SK-N-SH (cell line): ENCODE results near the gene DDX54. TPM values are rescaled to one million over a fixed set of nuclear protein-coding genes. Genes with fewer than 3 reads are reported as not detected.

Experiments
- CTCF ChIA-PET: fragments of 300-600, 350-600 bp; formaldehyde crosslinking; extraction: SDS; loops from one replicate; lab custom pipeline; 2021; lab: Yijun Ruan, JAX
- POLR2A ChIA-PET: fragments of 350-600 bp; sonication (Branson Sonifier 250); formaldehyde crosslinking; extraction: SDS; loops from one replicate; lab custom pipeline; 2020; ENCODE audit warnings: antibody characterized with exemption, inconsistent platforms; lab: Yijun Ruan, JAX
- DNase-seq: peaks from one replicate; pipeline ENCODE4 v3.0.0; 2012
- H2AFZ ChIP-seq: fragments of 200-600 bp; sonication (generic); 2 replicates; pipeline ENCODE4 v1.8.1; 2016; ENCODE audit warnings: antibody characterized with exemption, mild to moderate bottlenecking, low read depth
- H3F3A ChIP-seq: fragments of 200-600 bp; sonication (generic); replicated peaks from 2 replicates; pipeline ENCODE3; 2016; ENCODE audit warnings: antibody characterized with exemption, mild to moderate bottlenecking; ENCODE audit not compliant: insufficient read depth
- H3K27ac ChIP-seq, 2 experiments: fragments of 200-500 bp in 1 of 2; fragments of 200-600 bp in 1 of 2; sonication (Bioruptor generic) in 1 of 2; sonication (generic), shearing (Covaris generic) in 1 of 2; 2 replicates each; pipeline versions ENCODE4 v1.5.1 to v1.6.1; 2014 to 2016; ENCODE audit warnings: low read depth in 2 of 2, inconsistent platforms in 1 of 2, low read length in 1 of 2, mild to moderate bottlenecking in 1 of 2, mixed read lengths in 1 of 2
- H3K27me3 ChIP-seq: fragments of 200-600 bp; sonication (generic), shearing (Covaris generic); 2 replicates; pipeline ENCODE4 v1.6.1; 2016; ENCODE audit warnings: mixed run types; ENCODE audit not compliant: insufficient read depth
- H3K36me3 ChIP-seq, 2 experiments: fragments of 200-500 bp in 1 of 2; fragments of 200-600 bp in 1 of 2; sonication (Bioruptor generic) in 1 of 2; sonication (generic) in 1 of 2; replicated peaks in 1 of 2; 2 replicates each; pipeline versions ENCODE3 to v1.5.1; 2014 to 2016; ENCODE audit warnings: low read length in 1 of 2, mild to moderate bottlenecking in 1 of 2; ENCODE audit not compliant: insufficient read depth in 2 of 2, control insufficient read depth in 1 of 2
- H3K4me1 ChIP-seq, 2 experiments: fragments of 200-500 bp in 1 of 2; fragments of 200-600 bp in 1 of 2; sonication (Bioruptor generic) in 1 of 2; sonication (generic), shearing (Covaris generic) in 1 of 2; 2 replicates each; pipeline versions ENCODE4 v1.5.1 to v1.6.1; 2014 to 2016; ENCODE audit warnings: low read depth in 1 of 2, low read length in 1 of 2, mixed run types in 1 of 2; ENCODE audit not compliant: insufficient read depth in 2 of 2, control insufficient read depth in 1 of 2
- H3K4me2 ChIP-seq: fragments of 200-600 bp; sonication (generic), shearing (Covaris generic); 2 replicates; pipeline ENCODE4 v1.6.1; 2017; ENCODE audit warnings: mixed run types
- H3K4me3 ChIP-seq, 2 experiments: fragments of 200-500 bp in 1 of 2; fragments of 200-600 bp in 1 of 2; sonication (Bioruptor generic) in 1 of 2; sonication (generic), shearing (Covaris generic) in 1 of 2; 2 replicates each; pipeline versions ENCODE4 v1.5.1 to v1.8.1; 2014 to 2016; ENCODE audit warnings: low read depth in 2 of 2, inconsistent platforms in 1 of 2, low read length in 1 of 2, mild to moderate bottlenecking in 1 of 2, mixed read lengths in 1 of 2, moderate library complexity in 1 of 2
- H3K79me2 ChIP-seq: fragments of 200-600 bp; sonication (generic); 2 replicates; pipeline ENCODE4 v1.8.1; 2017; ENCODE audit warnings: mild to moderate bottlenecking; ENCODE audit not compliant: insufficient read depth
- H3K9ac ChIP-seq: fragments of 200-600 bp; sonication (generic); 2 replicates; pipeline ENCODE4 v1.6.1; 2017; ENCODE audit warnings: mixed run types
- H3K9me2 ChIP-seq: fragments of 200-600 bp; sonication (generic); 2 replicates; pipeline ENCODE4 v1.6.1; 2017; ENCODE audit warnings: mixed run types
- H3K9me3 ChIP-seq: fragments of 200-600 bp; sonication (generic); 2 replicates; pipeline ENCODE4 v1.6.1; 2017; ENCODE audit warnings: mixed run types, mild to moderate bottlenecking, moderate library complexity
- H4K20me1 ChIP-seq: fragments of 200-600 bp; sonication (generic); 2 replicates; pipeline ENCODE4 v1.6.1; 2017; ENCODE audit warnings: mild to moderate bottlenecking, mixed run types; ENCODE audit not compliant: insufficient read depth
- CHD2 ChIP-seq: fragments of 150-350 bp; IDR thresholded peaks from 2 replicates; pipeline ENCODE4 v1.6.1; 2018; ENCODE audit warnings: low read length; ENCODE audit not compliant: partially characterized antibody
- EZH2phosphoT487 ChIP-seq: fragments of 200-600 bp; sonication (generic); IDR thresholded peaks from 2 replicates; pipeline ENCODE4 v1.6.1; 2017; ENCODE audit warnings: low read depth, mixed run types, mild to moderate bottlenecking, antibody characterized with exemption, moderate library complexity, borderline replicate concordance
- FOXJ3 ChIP-seq: sonication (generic); formaldehyde crosslinking; IDR thresholded peaks from 2 replicates; pipeline ENCODE4 v1.5.1; 2020; ENCODE audit warnings: mild to moderate bottlenecking, missing genetic modification reagents
- FOXM1 ChIP-seq: IDR thresholded peaks from 2 replicates; pipeline ENCODE4 v1.4.0; 2012; ENCODE audit warnings: low read depth, mild to moderate bottlenecking
- GATA2 ChIP-seq: sonication (generic); formaldehyde crosslinking; IDR thresholded peaks from 2 replicates; pipeline ENCODE4 v1.5.0; 2020; ENCODE audit warnings: mild to moderate bottlenecking, missing genetic modification reagents
- MXI1 ChIP-seq: IDR thresholded peaks from 2 replicates; pipeline ENCODE4 v1.6.1; 2012; ENCODE audit warnings: mild to moderate bottlenecking, low read depth, low read length, improper control_type of control experiment
- NFIC ChIP-seq: IDR thresholded peaks from 2 replicates; pipeline ENCODE4 v1.4.0; 2012; ENCODE audit warnings: borderline replicate concordance
- RXRA ChIP-seq: IDR thresholded peaks from 2 replicates; pipeline ENCODE4 v1.4.0; 2012; ENCODE audit warnings: low read depth, mild to moderate bottlenecking, borderline replicate concordance
- TAF1 ChIP-seq: IDR thresholded peaks from 2 replicates; pipeline ENCODE4 v1.6.1; 2012; ENCODE audit warnings: low read depth, mild to moderate bottlenecking, low read length, moderate library complexity, borderline replicate concordance
- WGBS: methylation state at CpG from one replicate; pipeline ENCODE4 v1.1.6; 2017; ENCODE audit warnings: low lambda C conversion rate; 5-methylcytosine and 5-hydroxymethylcytosine counted together
- polyA plus RNA-seq, 3 experiments: library from polyadenylated mRNA; depleted of rRNA; stranded (reverse); fragments of >200 nt; gene quantifications; 2 replicates each; pipeline ENCODE4 v1.2.3, GENCODE V29; 2012
- TF ChIP-seq, protein P1 (sequence below): IDR thresholded peaks from 2 replicates; pipeline ENCODE4 v1.4.0; 2012; ENCODE audit warnings: low read depth, borderline replicate concordance
- TF ChIP-seq, protein P2 (sequence below): fragments of 150-350 bp; IDR thresholded peaks from 2 replicates; pipeline ENCODE4 v1.6.1; 2016; ENCODE audit warnings: mild to moderate bottlenecking, low read depth, low read length
- TF ChIP-seq, protein P3 (sequence below): IDR thresholded peaks from 2 replicates; pipeline ENCODE4 v1.4.0; 2012; ENCODE audit warnings: low read depth
- TF ChIP-seq, protein P4 (sequence below): fragments of 150-350 bp; IDR thresholded peaks from 2 replicates; pipeline ENCODE4 v1.6.1; 2017; ENCODE audit warnings: antibody characterized with exemption, low read length, low read depth, borderline replicate concordance

Gene DDX54
- polyA plus RNA-seq, 1 of the 3 experiments (the other 2 are of a cell fraction), result 69.9 TPM

DNA sequence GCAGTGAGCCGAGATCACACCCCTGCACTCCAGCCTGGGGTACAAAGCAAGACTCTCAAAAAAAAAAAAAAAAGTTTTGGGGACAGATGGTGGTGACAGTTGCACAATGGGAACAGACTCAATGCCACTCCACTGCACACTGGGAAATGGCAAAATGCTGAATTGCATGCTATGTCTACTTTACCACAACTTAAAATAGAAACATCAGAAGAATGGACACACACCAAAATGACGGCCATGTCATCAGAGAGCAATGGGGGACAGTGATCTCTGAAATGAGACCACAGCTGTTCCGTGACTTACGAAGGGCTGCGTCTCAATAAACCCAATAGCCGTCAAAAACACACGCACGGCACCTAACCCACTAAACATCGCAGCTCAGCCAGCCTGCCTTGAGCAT, 13.7 kb downstream of the DDX54 start (continued):
- TF ChIP-seq CHD2, result no peak

DNA sequence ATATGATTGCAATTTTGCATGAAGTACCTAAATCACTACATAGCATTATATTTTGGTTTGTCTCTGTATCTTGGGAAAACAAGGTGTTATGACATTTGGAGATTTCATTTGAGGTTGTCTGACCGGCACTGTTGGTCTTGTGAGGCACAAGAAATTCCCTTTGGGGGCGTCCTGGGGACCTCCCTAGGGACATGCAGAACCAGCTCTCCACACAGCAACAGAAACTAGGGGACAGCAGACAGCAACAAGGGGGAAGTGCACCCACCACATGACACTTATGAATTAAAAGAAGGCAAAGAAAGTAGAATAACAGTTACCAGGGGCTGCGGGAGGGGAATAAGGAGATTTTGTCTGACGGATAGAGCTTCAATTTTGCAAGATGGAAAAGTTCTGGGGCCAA, 14.4 kb downstream of the DDX54 start:
- POLR2A ChIA-PET, result interaction anchor here (1.6 kb wide), 1 partner anchor 9 kb away, joined by 3 read pairs; no protein-coding TSS in a partner anchor
- peaks cover 37 to 47% of the 10 kb centered on the region in 2 experiments for H3K36me3 ChIP-seq
- no peaks in the 10 kb centered on the region for H3K27me3 ChIP-seq
- H3K79me2 ChIP-seq, result no peaks in the 10 kb centered on the region
- no peak overlapping the region for H2AFZ ChIP-seq
- H3F3A ChIP-seq, result no peaks in the 10 kb centered on the region
- H3K9ac ChIP-seq, result no peak overlapping the region
- H3K4me2 ChIP-seq, result no peak overlapping the region
- no peak overlapping the region for H3K4me3 ChIP-seq
- no peaks in the 10 kb centered on the region for H4K20me1 ChIP-seq
- H3K9me3 ChIP-seq, result no peaks in the 10 kb centered on the region
- no peaks in the 10 kb centered on the region for H3K4me1 ChIP-seq
- TF ChIP-seq TAF1 (no peak), FOXJ3 (CRISPR knock-in tag) (no peak), GATA2 (CRISPR knock-in tag) (no peak), CHD2 (no peak), RXRA (no peak), NFIC (no peak), MXI1 (no peak), FOXM1 (no peak), EZH2phosphoT487 (no peak)
- TF ChIP-seq, protein P1, sequence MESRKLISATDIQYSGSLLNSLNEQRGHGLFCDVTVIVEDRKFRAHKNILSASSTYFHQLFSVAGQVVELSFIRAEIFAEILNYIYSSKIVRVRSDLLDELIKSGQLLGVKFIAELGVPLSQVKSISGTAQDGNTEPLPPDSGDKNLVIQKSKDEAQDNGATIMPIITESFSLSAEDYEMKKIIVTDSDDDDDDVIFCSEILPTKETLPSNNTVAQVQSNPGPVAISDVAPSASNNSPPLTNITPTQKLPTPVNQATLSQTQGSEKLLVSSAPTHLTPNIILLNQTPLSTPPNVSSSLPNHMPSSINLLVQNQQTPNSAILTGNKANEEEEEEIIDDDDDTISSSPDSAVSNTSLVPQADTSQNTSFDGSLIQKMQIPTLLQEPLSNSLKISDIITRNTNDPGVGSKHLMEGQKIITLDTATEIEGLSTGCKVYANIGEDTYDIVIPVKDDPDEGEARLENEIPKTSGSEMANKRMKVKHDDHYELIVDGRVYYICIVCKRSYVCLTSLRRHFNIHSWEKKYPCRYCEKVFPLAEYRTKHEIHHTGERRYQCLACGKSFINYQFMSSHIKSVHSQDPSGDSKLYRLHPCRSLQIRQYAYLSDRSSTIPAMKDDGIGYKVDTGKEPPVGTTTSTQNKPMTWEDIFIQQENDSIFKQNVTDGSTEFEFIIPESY, result no peak
- TF ChIP-seq, protein P2, sequence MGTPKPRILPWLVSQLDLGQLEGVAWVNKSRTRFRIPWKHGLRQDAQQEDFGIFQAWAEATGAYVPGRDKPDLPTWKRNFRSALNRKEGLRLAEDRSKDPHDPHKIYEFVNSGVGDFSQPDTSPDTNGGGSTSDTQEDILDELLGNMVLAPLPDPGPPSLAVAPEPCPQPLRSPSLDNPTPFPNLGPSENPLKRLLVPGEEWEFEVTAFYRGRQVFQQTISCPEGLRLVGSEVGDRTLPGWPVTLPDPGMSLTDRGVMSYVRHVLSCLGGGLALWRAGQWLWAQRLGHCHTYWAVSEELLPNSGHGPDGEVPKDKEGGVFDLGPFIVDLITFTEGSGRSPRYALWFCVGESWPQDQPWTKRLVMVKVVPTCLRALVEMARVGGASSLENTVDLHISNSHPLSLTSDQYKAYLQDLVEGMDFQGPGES, result no peak
- TF ChIP-seq, protein P3, sequence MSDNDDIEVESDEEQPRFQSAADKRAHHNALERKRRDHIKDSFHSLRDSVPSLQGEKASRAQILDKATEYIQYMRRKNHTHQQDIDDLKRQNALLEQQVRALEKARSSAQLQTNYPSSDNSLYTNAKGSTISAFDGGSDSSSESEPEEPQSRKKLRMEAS, result no peak
- TF ChIP-seq, protein P4, sequence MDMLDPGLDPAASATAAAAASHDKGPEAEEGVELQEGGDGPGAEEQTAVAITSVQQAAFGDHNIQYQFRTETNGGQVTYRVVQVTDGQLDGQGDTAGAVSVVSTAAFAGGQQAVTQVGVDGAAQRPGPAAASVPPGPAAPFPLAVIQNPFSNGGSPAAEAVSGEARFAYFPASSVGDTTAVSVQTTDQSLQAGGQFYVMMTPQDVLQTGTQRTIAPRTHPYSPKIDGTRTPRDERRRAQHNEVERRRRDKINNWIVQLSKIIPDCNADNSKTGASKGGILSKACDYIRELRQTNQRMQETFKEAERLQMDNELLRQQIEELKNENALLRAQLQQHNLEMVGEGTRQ, result no peak
- TF ChIP-seq, all 33 proteins: peak for 0
- 89% methylated on average over 4 of the region's 4 CpGs for WGBS
- DNase-seq, result no peak
- CTCF ChIA-PET, result interaction anchor here (10.9 kb wide), 1 partner anchor 121 kb away, joined by 113 read pairs; no protein-coding TSS in a partner anchor
- Histone ChIP-seq H3K27ac (no peak overlapping the region), H3K9me2 (no peaks in the 10 kb centered on the region)
